ENCODE data around the gene CACNA1S. TPM values are rescaled to one million over a fixed set of nuclear protein-coding genes. Genes with fewer than 3 reads are reported as not detected.

Gene CACNA1S
- total RNA-seq, 2 experiments from 2014 or later: not detected

GRCh38 chr1:201100169-201100930, 11.9 kb downstream of the CACNA1S start:
- POLR2A ChIA-PET: no interaction called here
- CTCF ChIA-PET: interaction anchor here (1.3 kb wide), 1 partner anchor 84 kb away, joined by 3 read pairs; no protein-coding TSS in a partner anchor

GRCh38 chr1:201098992-201099677, 13.1 kb downstream of the CACNA1S start:
- CTCF ChIA-PET: interaction anchor here (0.7 to 1.3 kb wide), 2 partner anchors 13 to 83 kb away, joined by 3 read pairs; no protein-coding TSS in a partner anchor
- POLR2A ChIA-PET: no interaction called here

GRCh38 chr1:201096977-201097856, 15.0 kb downstream of the CACNA1S start:
- ChIA-PET CTCF (interaction anchor here (1.1 kb wide), 1 partner anchor 118 kb away, joined by 3 read pairs; no protein-coding TSS in a partner anchor), POLR2A (no interaction called here)

GRCh38 chr1:201096041-201096461, 16.2 kb downstream of the CACNA1S start:
- CTCF ChIA-PET: interaction anchor here (1.1 kb wide), 1 partner anchor 117 kb away, joined by 3 read pairs; no protein-coding TSS in a partner anchor
- POLR2A ChIA-PET: no interaction called here

GRCh38 chr1:201095581-201095980, 16.6 kb downstream of the CACNA1S start:
- ChIA-PET CTCF (interaction anchor here (1.1 kb wide), 1 partner anchor 116 kb away, joined by 3 read pairs; no protein-coding TSS in a partner anchor), POLR2A (no interaction called here)

GRCh38 chr1:201094832-201095231, 17.4 kb downstream of the CACNA1S start:
- ChIA-PET POLR2A (no interaction called here), CTCF (interaction anchor here (0.7 kb wide), 1 partner anchor 14 kb away, joined by 3 read pairs; no protein-coding TSS in a partner anchor)

- POLR2A ChIA-PET: no interaction called here
- CTCF ChIA-PET: no interaction called here
Observed at GRCh38 chr1:201093962-201094361, 18.3 kb downstream of the CACNA1S start.

GRCh38 chr1:201093561-201093960, 18.7 kb downstream of the CACNA1S start:
- CTCF ChIA-PET: no interaction called here
- POLR2A ChIA-PET: no interaction called here

- POLR2A ChIA-PET: no interaction called here
- CTCF ChIA-PET: no interaction called here
Observed at GRCh38 chr1:201092738-201093137, 19.5 kb downstream of the CACNA1S start.

GRCh38 chr1:201091256-201091655, 21.0 kb downstream of the CACNA1S start:
- ChIA-PET CTCF (interaction anchor here (1.1 kb wide), 1 partner anchor 28 kb away, joined by 3 read pairs; no protein-coding TSS in a partner anchor), POLR2A (no interaction called here)

- ChIA-PET POLR2A (no interaction called here), CTCF (interaction anchor here (1.1 kb wide), 1 partner anchor 28 kb away, joined by 3 read pairs; no protein-coding TSS in a partner anchor)
Observed at GRCh38 chr1:201090541-201090940, 21.7 kb downstream of the CACNA1S start.

GRCh38 chr1:201089596-201089995, 22.6 kb downstream of the CACNA1S start:
- CTCF ChIA-PET: no interaction called here
- POLR2A ChIA-PET: no interaction called here

- POLR2A ChIA-PET: no interaction called here
- CTCF ChIA-PET: no interaction called here
Observed at GRCh38 chr1:201088901-201089525, 23.2 kb downstream of the CACNA1S start.

- POLR2A ChIA-PET: no interaction called here
- CTCF ChIA-PET: no interaction called here
Observed at GRCh38 chr1:201088395-201088794, 23.8 kb downstream of the CACNA1S start.

- ChIA-PET POLR2A (interaction anchor here (0.6 kb wide), 1 partner anchor 65 kb away, joined by 4 read pairs; no protein-coding TSS in a partner anchor), CTCF (interaction anchor here (0.7 to 2.5 kb wide), 7 partner anchors 13 to 137 kb away, joined by 3 to 9 read pairs (median 5); no protein-coding TSS in a partner anchor)
Observed at GRCh38 chr1:201085902-201086735, 26.1 kb downstream of the CACNA1S start.

- POLR2A ChIA-PET: no interaction called here
- CTCF ChIA-PET: interaction anchor here (1.3 to 1.5 kb wide), 2 partner anchors 29 to 35 kb away, joined by 4 read pairs; no protein-coding TSS in a partner anchor
Observed at GRCh38 chr1:201084295-201084694, 27.9 kb downstream of the CACNA1S start.

- CTCF ChIA-PET: interaction anchor here (1.2 to 1.5 kb wide), 2 partner anchors 30 to 35 kb away, joined by 4 read pairs; no protein-coding TSS in a partner anchor
- POLR2A ChIA-PET: no interaction called here
Observed at GRCh38 chr1:201083741-201084140, 28.5 kb downstream of the CACNA1S start.

- POLR2A ChIA-PET: interaction anchor here (0.6 kb wide), 1 partner anchor 74 kb away, joined by 3 read pairs; the partner anchor contains the start of gene TMEM9
- CTCF ChIA-PET: interaction anchor here (0.6 to 1.3 kb wide), 4 partner anchors 33 to 221 kb away, joined by 3 to 4 read pairs (median 3); no protein-coding TSS in a partner anchor
Observed at GRCh38 chr1:201080135-201080534, 32.1 kb downstream of the CACNA1S start.
